GM18868 (cell line): ENCODE data around the gene EFCAB9.
"Not testable (repeated sequence)": the region's sequence is repeated elsewhere in the genome, so short reads cannot be mapped to it uniquely, and the experiment has no call there.

ENCODE experiments used
- ATAC-seq: cut with Tn5 transposase; IDR thresholded peaks from one replicate; pipeline ENCODE4 v1.9.1; 2021; ENCODE audit warnings: mild to moderate bottlenecking, moderate library complexity; ENCODE audit not compliant: unreplicated experiment

The EFCAB9 gene

GRCh38 chr5:172193872-172194271 is at the start of gene EFCAB9:
Gene EFCAB9, plus strand, starts transcription at chr5:172194172. Its CDS starts 1 bp downstream, at chr5:172194173.
- ATAC-seq = no peak

GRCh38 chr5:172144291-172144815 is 49.6 kb upstream of the EFCAB9 start:
- ATAC-seq = peak; percentile 81

GRCh38 chr5:172144931-172145869 is 48.8 kb upstream of the EFCAB9 start:
- ATAC-seq = no peak

GRCh38 chr5:172145870-172146747 is 47.9 kb upstream of the EFCAB9 start:
- ATAC-seq = no peak

- no peak for ATAC-seq
Measured at GRCh38 chr5:172146748-172147092, 47.3 kb upstream of the EFCAB9 start.

- no peak for ATAC-seq
Measured at GRCh38 chr5:172147857-172148256, 46.1 kb upstream of the EFCAB9 start.

- no peak for ATAC-seq
Measured at GRCh38 chr5:172148381-172148780, 45.6 kb upstream of the EFCAB9 start.

- ATAC-seq = no peak
Measured at GRCh38 chr5:172149073-172149472, 44.9 kb upstream of the EFCAB9 start.

GRCh38 chr5:172149481-172149880 is 44.5 kb upstream of the EFCAB9 start:
- not testable (repeated sequence) for ATAC-seq

GRCh38 chr5:172150514-172151425 is 43.2 kb upstream of the EFCAB9 start:
- peak; percentile 66 for ATAC-seq

- ATAC-seq = no peak
Measured at GRCh38 chr5:172151661-172152210, 42.2 kb upstream of the EFCAB9 start.

GRCh38 chr5:172153695-172154094 is 40.3 kb upstream of the EFCAB9 start:
- ATAC-seq = no peak

GRCh38 chr5:172155101-172155500 is 38.9 kb upstream of the EFCAB9 start:
- not testable (repeated sequence) for ATAC-seq

- ATAC-seq = no peak
Measured at GRCh38 chr5:172156541-172156994, 37.4 kb upstream of the EFCAB9 start.

GRCh38 chr5:172159016-172159415 is 35.0 kb upstream of the EFCAB9 start:
- ATAC-seq = no peak

- ATAC-seq = no peak
Measured at GRCh38 chr5:172160506-172160905, 33.5 kb upstream of the EFCAB9 start.

GRCh38 chr5:172162323-172162986 is 31.5 kb upstream of the EFCAB9 start:
- no peak for ATAC-seq

GRCh38 chr5:172162987-172163343 is 31.0 kb upstream of the EFCAB9 start:
- no peak for ATAC-seq

GRCh38 chr5:172163346-172163745 is 30.6 kb upstream of the EFCAB9 start:
- ATAC-seq = no peak
